Lung (tissue), 12 donors: ENCODE measurements around the gene CDC16. TPM values are rescaled to one million over a fixed set of nuclear protein-coding genes. Genes with fewer than 3 reads are reported as not detected.

Experiments
- ATAC-seq: fragments of 200-7000 bp; cut with Tn5 transposase; one replicate; pipeline ENCODE4 v1.9.1; 2020; ENCODE audit warnings: moderate number of reproducible peaks; ENCODE audit not compliant: insufficient read depth, low FRiP score
- DNase-seq, 3 donors: peaks; one replicate each; pipeline ENCODE4 v3.0.0-alpha.2; 2013 to 2017
- H3K27ac ChIP-seq, 2 donors: one replicate each; pipeline ENCODE4 v1.5.1; 2013; ENCODE audit warnings: mild to moderate bottlenecking in 2 of 2, moderate library complexity in 2 of 2, control low read depth in 1 of 2, inconsistent platforms in 1 of 2, low read depth in 1 of 2, low read length in 1 of 2
- H3K27me3 ChIP-seq, 3 donors: one replicate each; pipeline ENCODE4 v1.5.1; 2013; ENCODE audit warnings: low read length in 2 of 3; ENCODE audit not compliant: control insufficient read depth in 3 of 3, insufficient read depth in 3 of 3
- H3K36me3 ChIP-seq, 4 donors: one replicate each; pipeline ENCODE4 v1.5.1; 2013; ENCODE audit warnings: low read length in 4 of 4, mild to moderate bottlenecking in 1 of 4, moderate library complexity in 1 of 4; ENCODE audit not compliant: control insufficient read depth in 4 of 4, insufficient read depth in 4 of 4
- H3K4me1 ChIP-seq, 5 donors: one replicate each; pipeline ENCODE4 v1.5.1; 2013; ENCODE audit warnings: low read length in 5 of 5, mild to moderate bottlenecking in 2 of 5, moderate library complexity in 1 of 5; ENCODE audit not compliant: control insufficient read depth in 5 of 5, insufficient read depth in 5 of 5
- H3K4me3 ChIP-seq: one replicate; pipeline ENCODE4 v1.5.1; 2013; ENCODE audit warnings: mild to moderate bottlenecking, control low read depth, moderate library complexity
- H3K9ac ChIP-seq, 2 donors: one replicate each; pipeline ENCODE4 v1.5.1; 2013; ENCODE audit warnings: low read length in 2 of 2, control low read depth in 1 of 2; ENCODE audit not compliant: insufficient read depth in 1 of 2
- H3K9me3 ChIP-seq, 4 donors: one replicate each; pipeline ENCODE4 v1.5.1; 2013; ENCODE audit warnings: low read length in 3 of 4, mild to moderate bottlenecking in 1 of 4, moderate library complexity in 1 of 4; ENCODE audit not compliant: control insufficient read depth in 4 of 4, insufficient read depth in 3 of 4
- WGBS, 2 donors: extraction: QIAGEN DNeasy Blood & Tissue Kit; methylation state at CpG; one replicate each; pipeline ENCODE4 v1.1.7; 2013; 5-methylcytosine and 5-hydroxymethylcytosine counted together
- polyA plus RNA-seq, 2 donors: library from polyadenylated mRNA; stranded (reverse); fragments of 200-250 nt; gene quantifications; one replicate each; pipeline ENCODE4 v1.2.1, GENCODE V29; 2013
- total RNA-seq, 2 donors: library from RNA; depleted of rRNA in 1 of 2; stranded (reverse); fragments of >200 nt in 1 of 2; gene quantifications; one replicate each; pipeline ENCODE4 v1.2.1, GENCODE V29; 2014 to 2021
- TF ChIP-seq, protein P1 (sequence below): IDR thresholded peaks from 2 replicates; pipeline ENCODE4 v1.5.1; 2012; ENCODE audit warnings: mild to moderate bottlenecking; ENCODE audit errors: control extremely low read depth, extremely low read depth
- donor health status: control.
- donor health status: control.
- donor health status: Bipolar disorder and iron deficiency.
- donor health status: healthy.
- donor health status: DM: yes; HTN: yes; CAD: no.

CDC16 gene
- total and polyA plus RNA-seq, 4 donors: 34.3 to 123 (median 59.0) TPM

GRCh38 chr13:114281351-114282040, 46.8 kb downstream of the CDC16 start, which contains the start of gene UPF3A:
UPF3A (plus strand) TSS chr13:114281601; CDS start chr13:114281640, 39 bp downstream.
- TF ChIP-seq, protein P1, sequence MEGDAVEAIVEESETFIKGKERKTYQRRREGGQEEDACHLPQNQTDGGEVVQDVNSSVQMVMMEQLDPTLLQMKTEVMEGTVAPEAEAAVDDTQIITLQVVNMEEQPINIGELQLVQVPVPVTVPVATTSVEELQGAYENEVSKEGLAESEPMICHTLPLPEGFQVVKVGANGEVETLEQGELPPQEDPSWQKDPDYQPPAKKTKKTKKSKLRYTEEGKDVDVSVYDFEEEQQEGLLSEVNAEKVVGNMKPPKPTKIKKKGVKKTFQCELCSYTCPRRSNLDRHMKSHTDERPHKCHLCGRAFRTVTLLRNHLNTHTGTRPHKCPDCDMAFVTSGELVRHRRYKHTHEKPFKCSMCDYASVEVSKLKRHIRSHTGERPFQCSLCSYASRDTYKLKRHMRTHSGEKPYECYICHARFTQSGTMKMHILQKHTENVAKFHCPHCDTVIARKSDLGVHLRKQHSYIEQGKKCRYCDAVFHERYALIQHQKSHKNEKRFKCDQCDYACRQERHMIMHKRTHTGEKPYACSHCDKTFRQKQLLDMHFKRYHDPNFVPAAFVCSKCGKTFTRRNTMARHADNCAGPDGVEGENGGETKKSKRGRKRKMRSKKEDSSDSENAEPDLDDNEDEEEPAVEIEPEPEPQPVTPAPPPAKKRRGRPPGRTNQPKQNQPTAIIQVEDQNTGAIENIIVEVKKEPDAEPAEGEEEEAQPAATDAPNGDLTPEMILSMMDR: no peak
- peak within 1 kb of the TSS; percentile 72 for H3K4me3 ChIP-seq
- no peaks in the 10 kb centered on the region for H3K27me3 ChIP-seq
- 0 to 1% methylated on average over 57 to 88 of the region's 89 CpGs for WGBS, 2 donors
- ATAC-seq (peak; percentile 93), DNase-seq (peak; percentile 95 to 97 (median 96))
- no peaks in the 10 kb centered on the region for H3K9me3 ChIP-seq
- peak within 1 kb of the TSS; percentile 94 to 95 for H3K27ac ChIP-seq
- H3K4me1 ChIP-seq: peaks cover 0 to 27% (median 7%) of the 10 kb centered on the region in 5 donors
- peaks cover 2 to 16% (median 5%) of the 10 kb centered on the region in 4 donors for H3K36me3 ChIP-seq
- H3K9ac ChIP-seq: peak within 1 kb of the TSS; percentile 20 to 85

DNA sequence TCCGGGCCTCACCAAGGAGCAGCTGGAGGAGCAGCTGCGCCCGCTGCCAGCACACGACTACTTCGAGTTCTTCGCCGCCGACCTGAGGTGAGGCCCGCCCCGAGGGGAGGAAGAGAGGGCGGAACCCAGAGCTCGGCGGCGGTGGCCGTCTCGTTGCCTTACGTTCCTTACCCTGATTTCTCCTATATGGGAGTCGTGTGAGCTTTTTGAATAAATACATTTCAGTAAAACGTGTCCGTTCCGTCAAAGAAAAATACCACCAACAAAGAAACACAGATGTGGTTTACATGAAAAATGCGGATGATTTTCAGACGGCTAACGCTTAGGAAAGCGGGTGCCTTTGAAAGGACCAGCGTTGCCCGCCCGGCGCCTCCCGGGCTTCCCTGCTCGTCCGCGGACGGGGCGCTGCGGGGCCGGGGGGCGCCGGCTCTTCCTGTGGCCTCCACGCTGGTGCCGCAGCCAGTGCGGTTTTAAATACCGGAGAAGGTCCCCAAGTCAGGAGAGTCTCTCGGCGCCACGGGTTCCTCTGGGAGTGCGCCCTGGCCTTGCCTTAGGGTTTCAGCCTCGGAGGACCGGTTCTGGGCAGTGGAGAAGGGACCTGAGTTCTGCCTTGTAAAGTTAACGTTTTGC, 47.5 kb downstream of the CDC16 start:
- Histone ChIP-seq H3K9ac (peak overlapping the region; percentile 16 to 85), H3K27ac (peak overlapping the region; percentile 91 to 92), H3K9me3 (no peaks in the 10 kb centered on the region), H3K27me3 (no peaks in the 10 kb centered on the region), H3K4me3 (peak overlapping the region; percentile 72), H3K36me3 (peaks cover 5 to 22% (median 8%) of the 10 kb centered on the region in 4 donors), H3K4me1 (peaks cover 0 to 27% (median 7%) of the 10 kb centered on the region in 5 donors)
- WGBS, 2 donors: 0 to 1% methylated on average over 39 to 50 of the region's 50 CpGs
- ATAC-seq (peak; percentile 65), DNase-seq (peak; percentile 36 to 84 (median 79))
- TF ChIP-seq, protein P1: no peak

DNA sequence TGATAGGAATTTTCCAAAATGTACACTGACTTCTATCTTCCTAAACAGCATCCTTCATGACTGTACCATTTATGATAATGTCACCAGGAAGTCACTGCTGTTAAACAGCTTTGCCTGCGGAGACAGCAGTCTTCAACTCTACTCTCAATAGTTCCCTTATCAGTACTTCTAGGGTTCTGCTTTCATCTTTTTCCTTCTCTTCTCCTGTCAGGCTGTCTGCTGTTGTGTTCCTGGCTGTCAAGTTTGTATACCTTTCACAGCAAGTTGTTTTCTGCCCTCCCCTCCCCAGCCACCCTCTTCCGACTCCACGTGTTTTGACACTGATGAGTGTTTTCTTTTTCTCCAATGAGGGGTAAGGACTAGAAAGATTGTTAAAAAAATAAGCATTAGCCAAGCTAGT, 48.9 kb downstream of the CDC16 start:
- Histone ChIP-seq H3K4me3 (no peak overlapping the region), H3K4me1 (peaks cover 0 to 27% (median 7%) of the 10 kb centered on the region in 5 donors)
- ATAC-seq: no peak

More for the DNA sequence above, 48.9 kb downstream of the CDC16 start:
- WGBS, 2 donors: 65 to 71% methylated on average over 3 of the region's 3 CpGs
- peak overlapping the region in 1 of 2 donors; percentile 47 for H3K9ac ChIP-seq
- peaks cover 4 to 28% (median 11%) of the 10 kb centered on the region in 4 donors for H3K36me3 ChIP-seq
- no peaks in the 10 kb centered on the region for H3K9me3 ChIP-seq
- DNase-seq: no peak
- no peaks in the 10 kb centered on the region for H3K27me3 ChIP-seq
- TF ChIP-seq, protein P1: no peak
- H3K27ac ChIP-seq: no peak overlapping the region
